ENCODE results near the gene NUS1.

GRCh38 chr6:117629119-117629660 is 46.1 kb upstream of the NUS1 start:
- no peak for TF ChIP-seq CTCF (conservative IDR thresholded peaks at IDR 0.05; ENCODE audit: low read depth, low read length)
- TF ChIP-seq EZH2 (IDR thresholded peaks at IDR 0.05; ENCODE audit: low read length, unreplicated experiment): no peak
- no peak for TF ChIP-seq EZH2phosphoT487 (IDR thresholded peaks at IDR 0.05; ENCODE audit: borderline replicate concordance, low read length)
